ENCODE results near the gene DDC.

GRCh38 chr7:50416527-50417182 is 148.6 kb downstream of the DDC start:
- no peak for TF ChIP-seq CTCF (IDR thresholded peaks at IDR 0.05)
- TF ChIP-seq POLR2A (IDR thresholded peaks at IDR 0.05), result no peak
